Right cardiac atrium (tissue), 5 donors: ENCODE results near the gene EYA4. TPM values are rescaled to one million over a fixed set of nuclear protein-coding genes. Genes with fewer than 3 reads are reported as not detected.
"Not testable (repeated sequence)": the region's sequence is repeated elsewhere in the genome, so short reads cannot be mapped to it uniquely, and the experiment has no call there.

Experiments
- ATAC-seq, 2 donors: fragments of 200-7000 bp; cut with Tn5 transposase; one replicate each; pipeline versions ENCODE4 v1.8.0 to v1.9.1; 2020; ENCODE audit warnings: moderate library complexity in 2 of 2, mild to moderate bottlenecking in 1 of 2
- DNase-seq, 3 donors: peaks; one replicate each; pipeline ENCODE4 v3.0.0-alpha.2; 2020
- H3K27ac ChIP-seq: one replicate; pipeline ENCODE4 v1.5.1; 2013; ENCODE audit warnings: mild to moderate bottlenecking, low read length, control low read depth, moderate library complexity
- H3K27me3 ChIP-seq: one replicate; pipeline ENCODE4 v1.6.1; 2013; ENCODE audit not compliant: control insufficient read depth, insufficient read depth
- H3K4me1 ChIP-seq: one replicate; pipeline ENCODE4 v1.6.1; 2013; ENCODE audit warnings: low read length; ENCODE audit not compliant: control insufficient read depth, insufficient read depth
- H3K4me3 ChIP-seq: one replicate; pipeline ENCODE4 v1.5.1; 2013; ENCODE audit warnings: low read length, control low read depth
- H3K9me3 ChIP-seq: one replicate; pipeline ENCODE4 v1.6.1; 2013; ENCODE audit warnings: low read length; ENCODE audit not compliant: control insufficient read depth
- WGBS: extraction: QIAGEN DNeasy Blood & Tissue Kit; methylation state at CpG from one replicate; pipeline ENCODE4 v1.1.7; 2013; 5-methylcytosine and 5-hydroxymethylcytosine counted together
- intact Hi-C, 4 donors: fragments of 100-400 bp; cut with DNase I; formaldehyde crosslinking; loops; one replicate each; pipeline versions ENCODE4 v1.11.0 to v1.14.0; 2022 to 2023
- polyA plus RNA-seq: library from polyadenylated mRNA; stranded (reverse); fragments of 200-250 nt; gene quantifications from one replicate; pipeline ENCODE4 v1.2.3, GENCODE V29; 2013
- total RNA-seq, 4 donors: library from RNA; stranded (reverse); fragmentation: NEBNext Ultra II Directional; extraction: Animal tissue kit (Norgen Biotek cat#: 25700); gene quantifications; one replicate each; pipeline ENCODE4 v1.2.1, GENCODE V29; 2021
- donor health status: healthy with polysubstance abuse.
- donor health status: DM: no; HTN: yes; CAD: no.
- donor health status: DM: no; HTN: no; CAD: no.
- donor health status: DM: no; HTN: yes; CAD: no; lungs with severe emphysema.
- donor health status: DM: yes; HTN: yes; CAD: no.

The EYA4 gene
- total and polyA plus RNA-seq, 5 donors, result 4.3 to 38.2 (median 17.7) TPM

DNA sequence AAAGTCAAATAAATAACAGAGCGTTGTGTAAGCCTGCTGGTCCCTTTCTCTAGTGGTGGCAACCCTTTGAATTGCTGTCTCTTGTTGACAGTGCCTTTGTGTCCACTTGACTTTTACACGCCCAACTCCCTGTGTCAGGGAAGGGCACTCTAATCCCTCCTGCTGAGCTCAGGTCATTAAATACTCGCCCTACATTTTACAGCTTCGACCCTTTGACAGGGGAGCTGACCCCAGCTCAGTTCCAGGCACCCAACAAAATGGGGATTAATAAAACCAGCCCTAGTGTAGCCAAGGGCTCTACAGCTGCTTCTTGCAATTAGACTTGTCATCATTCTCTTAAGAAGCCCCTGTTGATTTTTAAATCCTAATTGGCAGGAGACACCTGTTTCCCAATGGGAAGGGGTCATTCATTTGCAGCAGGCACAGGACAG lies 308.2 kb downstream of the EYA4 start:
- Histone ChIP-seq H3K4me1 (peaks cover 2% of the 10 kb centered on the region), H3K27ac (no peak overlapping the region), H3K9me3 (no peaks in the 10 kb centered on the region), H3K4me3 (no peak overlapping the region), H3K27me3 (no peaks in the 10 kb centered on the region)
- 69% methylated on average over 4 of the region's 4 CpGs for WGBS
- ATAC-seq (no peak), DNase-seq (no peak)
- intact Hi-C loops, result no loop called here

DNA sequence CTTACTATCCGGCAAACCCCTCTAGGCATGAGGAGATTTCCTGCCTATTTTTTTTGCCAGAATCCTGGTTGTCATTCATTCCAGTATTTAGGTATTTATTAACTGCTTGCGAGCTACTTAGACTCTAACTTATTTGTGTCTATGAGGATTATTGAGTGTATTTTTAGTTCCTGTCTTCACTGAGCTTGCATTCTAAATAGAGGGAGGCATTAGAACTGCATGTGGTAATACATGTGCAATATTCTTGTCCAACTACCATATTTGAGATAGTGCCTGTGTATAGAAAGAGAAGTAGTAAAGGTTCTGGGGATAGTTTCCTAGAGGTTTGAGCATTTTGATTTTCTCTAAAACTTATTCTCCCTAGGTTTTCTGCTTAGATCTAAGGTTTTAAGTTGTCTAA lies 308.9 kb downstream of the EYA4 start:
- Histone ChIP-seq H3K4me1 (peaks cover 2% of the 10 kb centered on the region), H3K27me3 (no peaks in the 10 kb centered on the region), H3K4me3 (no peak overlapping the region), H3K27ac (no peak overlapping the region), H3K9me3 (no peaks in the 10 kb centered on the region)
- 69% methylated on average over 2 of the region's 2 CpGs for WGBS
- intact Hi-C loops, result loop anchor here in 3 of 4 donors (5.0 to 10.0 kb wide), 5 partner anchors 585 to 725 kb away; no protein-coding TSS in a partner anchor
- DNase-seq (no peak), ATAC-seq (no peak)

DNA sequence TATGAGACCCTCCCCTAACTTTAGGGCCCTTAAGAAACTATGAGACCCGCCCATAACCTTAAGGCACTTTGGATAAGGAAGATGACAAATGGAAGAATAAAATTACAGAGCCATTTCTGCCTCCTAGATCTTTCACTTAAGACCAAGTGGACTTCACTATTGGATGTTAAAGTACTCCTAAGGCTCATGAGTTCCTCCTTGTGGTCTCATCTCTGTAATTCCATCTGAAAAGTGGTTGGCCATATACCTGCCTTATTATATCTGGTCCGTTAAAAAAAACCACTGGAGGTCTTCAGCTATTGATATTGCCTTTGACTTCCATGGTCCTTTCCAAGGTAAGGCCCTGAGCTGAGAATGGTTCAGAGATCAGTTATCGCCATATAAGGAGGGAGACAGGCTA lies 310.3 kb downstream of the EYA4 start:
- Histone ChIP-seq H3K9me3 (no peaks in the 10 kb centered on the region), H3K4me1 (peaks cover 2% of the 10 kb centered on the region), H3K4me3 (no peak overlapping the region), H3K27me3 (no peaks in the 10 kb centered on the region), H3K27ac (no peak overlapping the region)
- DNase-seq, result no peak
- WGBS, result 89% methylated on average over 3 of the region's 3 CpGs
- intact Hi-C loops, result loop anchor here in 3 of 4 donors (5.0 to 10.0 kb wide), 5 partner anchors 587 to 727 kb away; no protein-coding TSS in a partner anchor
- ATAC-seq, result peak in 1 of 2 donors; percentile 9

DNA sequence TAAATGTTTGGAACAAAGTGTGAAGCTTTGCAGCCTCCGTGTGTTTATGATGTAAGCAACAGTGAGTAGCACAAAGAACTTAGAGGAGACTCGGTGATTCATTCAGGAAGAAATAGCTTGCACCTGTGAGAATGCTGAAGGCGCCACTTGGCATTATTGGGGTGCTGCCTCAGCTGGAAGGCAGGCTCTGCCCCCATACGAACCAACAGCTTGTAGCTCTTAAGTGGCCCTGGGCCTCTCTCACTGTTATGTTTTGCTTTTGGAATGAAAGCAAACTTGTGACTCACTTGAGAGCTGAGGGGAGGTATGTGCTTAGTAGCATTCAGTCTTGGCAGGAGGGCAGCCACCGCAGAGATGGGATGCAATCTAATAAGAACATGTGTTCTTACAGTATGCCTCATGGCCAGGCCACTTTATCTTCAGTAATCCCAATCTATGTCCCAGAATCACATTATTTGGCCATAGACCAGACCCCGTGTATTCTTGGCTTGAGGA lies 310.7 kb downstream of the EYA4 start:
- WGBS, result 41% methylated on average over 6 of the region's 6 CpGs
- intact Hi-C loops, result loop anchor here in 3 of 4 donors (5.0 to 10.0 kb wide), 5 partner anchors 587 to 727 kb away; no protein-coding TSS in a partner anchor
- H3K4me3 ChIP-seq, result no peak overlapping the region
- peak overlapping the region; percentile 30 for H3K27ac ChIP-seq
- H3K4me1 ChIP-seq, result peaks cover 2% of the 10 kb centered on the region
- no peaks in the 10 kb centered on the region for H3K27me3 ChIP-seq
- H3K9me3 ChIP-seq, result no peaks in the 10 kb centered on the region
- peak; percentile 89 to 90 for ATAC-seq
- DNase-seq, result peak; percentile 49 to 82 (median 61)

DNA sequence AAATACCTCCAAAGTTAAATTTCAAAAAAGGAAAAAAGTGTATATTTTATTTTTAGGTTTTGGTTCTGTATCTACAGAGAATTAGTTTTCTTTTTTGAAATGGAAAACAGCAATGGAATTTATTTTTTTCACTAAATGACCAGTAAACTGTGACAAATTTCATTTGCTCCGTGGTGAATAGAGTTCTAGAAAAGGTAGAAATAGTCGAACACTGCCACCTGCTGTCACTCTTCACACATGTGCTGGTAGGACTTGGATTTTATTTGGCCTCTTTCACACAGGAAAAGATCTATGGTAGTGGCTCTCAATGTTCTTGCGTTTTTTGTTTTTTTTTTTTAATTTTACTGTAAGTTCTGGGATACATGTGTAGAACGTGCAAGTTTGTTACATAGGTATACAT lies 312.5 kb downstream of the EYA4 start:
- ATAC-seq, result peak; percentile 62 to 67
- 14% methylated on average over 4 of the region's 4 CpGs for WGBS
- H3K27ac ChIP-seq, result no peak overlapping the region
- H3K4me1 ChIP-seq, result no peaks in the 10 kb centered on the region
- no peak overlapping the region for H3K4me3 ChIP-seq
- H3K27me3 ChIP-seq, result no peaks in the 10 kb centered on the region
- no peaks in the 10 kb centered on the region for H3K9me3 ChIP-seq
- intact Hi-C loops, result loop anchor here in 3 of 4 donors (5.0 to 10.0 kb wide), 5 partner anchors 589 to 729 kb away; no protein-coding TSS in a partner anchor
- peak; percentile 22 to 52 (median 51) for DNase-seq

DNA sequence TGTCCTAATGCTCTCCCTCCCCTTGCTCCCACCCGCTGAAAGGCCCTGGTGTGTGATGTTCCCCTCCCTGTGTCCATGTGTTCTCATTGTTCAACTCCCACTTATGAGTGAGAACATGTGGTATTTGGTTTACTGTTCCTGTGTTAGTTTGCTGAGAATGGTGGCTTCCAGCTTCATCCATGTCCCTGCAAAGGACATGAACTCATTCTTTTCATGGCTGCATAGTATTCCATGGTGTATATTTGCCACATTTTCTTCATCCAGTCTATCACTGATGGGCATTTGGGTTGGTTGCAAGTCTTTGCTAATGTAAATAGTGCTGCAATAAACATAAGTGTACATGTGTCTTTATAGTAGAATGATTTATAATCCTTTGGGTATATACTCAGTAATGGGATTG lies 313.0 kb downstream of the EYA4 start:
- H3K27ac ChIP-seq, ATAC-seq, H3K4me1 ChIP-seq, H3K27me3 ChIP-seq, H3K9me3 ChIP-seq, H3K4me3 ChIP-seq, DNase-seq: not testable (repeated sequence)
- intact Hi-C loops, result loop anchor here in 3 of 4 donors (5.0 to 10.0 kb wide), 5 partner anchors 589 to 729 kb away; no protein-coding TSS in a partner anchor
- 82% methylated on average over 1 of the region's 1 CpG for WGBS

DNA sequence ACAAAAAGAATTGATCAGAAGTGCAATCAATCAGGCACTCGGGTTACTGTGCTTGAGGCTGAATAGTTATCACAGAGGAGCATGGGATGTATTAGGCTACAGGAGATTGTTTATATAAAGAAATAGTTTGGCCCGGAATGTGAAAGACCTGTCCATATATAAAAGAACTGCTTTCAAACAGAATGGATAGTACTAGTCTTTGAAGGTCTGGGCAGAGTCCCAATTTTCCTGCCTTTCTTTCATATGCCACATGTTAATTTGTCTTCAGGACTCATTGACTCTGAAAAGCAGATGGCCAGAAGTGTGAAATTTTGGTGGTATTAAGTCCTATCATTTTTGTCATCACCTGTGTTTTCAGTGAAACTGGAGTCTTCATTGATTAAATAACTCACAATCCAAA lies 314.5 kb downstream of the EYA4 start:
- 74% methylated on average over 2 of the region's 2 CpGs for WGBS
- Histone ChIP-seq H3K27me3 (no peaks in the 10 kb centered on the region), H3K9me3 (no peaks in the 10 kb centered on the region), H3K4me3 (no peak overlapping the region), H3K4me1 (no peaks in the 10 kb centered on the region), H3K27ac (no peak overlapping the region)
- DNase-seq, result no peak
- intact Hi-C loops, result loop anchor here in 2 of 4 donors (10.0 kb wide), 3 partner anchors 591 to 731 kb away; no protein-coding TSS in a partner anchor
- no peak for ATAC-seq

DNA sequence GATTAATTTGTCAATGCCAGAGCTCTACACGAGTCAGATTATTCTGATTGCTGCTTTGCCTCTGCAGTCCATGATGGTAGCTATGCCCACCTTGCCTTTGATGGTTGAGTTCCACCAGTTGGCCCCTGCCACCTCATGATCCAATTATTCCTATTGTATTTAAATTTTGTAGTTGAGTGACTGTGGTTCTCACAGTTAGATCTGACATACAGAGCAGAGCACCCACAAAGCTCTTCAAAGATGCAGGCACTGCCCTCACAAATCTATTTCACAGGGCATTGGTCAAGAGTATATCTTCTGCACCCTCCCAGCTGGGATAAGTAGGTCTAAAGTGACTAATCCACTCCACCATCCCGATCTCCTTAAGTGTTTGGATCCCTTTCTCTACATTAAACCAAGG lies 318.8 kb downstream of the EYA4 start:
- Histone ChIP-seq H3K4me3 (no peak overlapping the region), H3K27me3 (no peaks in the 10 kb centered on the region), H3K27ac (no peak overlapping the region), H3K9me3 (no peaks in the 10 kb centered on the region), H3K4me1 (no peaks in the 10 kb centered on the region)
- ATAC-seq (no peak), DNase-seq (no peak)
- intact Hi-C loops, result loop anchor here in 3 of 4 donors (10.0 kb wide), 4 partner anchors 535 to 735 kb away; no protein-coding TSS in a partner anchor
- WGBS, result 82% methylated on average over 2 of the region's 2 CpGs

DNA sequence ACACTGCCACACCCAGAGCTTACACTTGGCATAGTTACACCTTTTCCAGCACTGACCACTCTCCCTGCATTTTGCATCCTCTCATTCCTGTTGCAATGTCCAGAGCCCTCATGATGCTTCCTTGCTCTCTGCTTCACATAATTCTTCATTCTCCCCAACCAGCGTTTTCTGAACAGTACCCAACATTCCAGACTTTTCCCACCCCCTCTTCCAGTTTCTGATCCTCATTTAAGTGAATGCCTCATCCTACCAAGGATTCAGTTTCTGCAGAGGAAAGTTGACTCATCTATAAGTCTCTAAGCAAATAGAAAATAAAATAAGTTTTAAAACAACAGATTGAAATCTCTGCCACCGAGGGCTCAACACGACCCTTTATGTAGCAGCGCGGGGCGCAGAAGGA lies 326.5 kb downstream of the EYA4 start:
- Histone ChIP-seq H3K4me3 (no peak overlapping the region), H3K27me3 (no peaks in the 10 kb centered on the region), H3K27ac (no peak overlapping the region), H3K4me1 (no peaks in the 10 kb centered on the region), H3K9me3 (no peaks in the 10 kb centered on the region)
- ATAC-seq (no peak), DNase-seq (no peak)
- intact Hi-C loops, result loop anchor here in 3 of 4 donors (5.0 to 10.0 kb wide), 3 partner anchors 350 to 530 kb away; no protein-coding TSS in a partner anchor
- 72% methylated on average over 6 of the region's 6 CpGs for WGBS

DNA sequence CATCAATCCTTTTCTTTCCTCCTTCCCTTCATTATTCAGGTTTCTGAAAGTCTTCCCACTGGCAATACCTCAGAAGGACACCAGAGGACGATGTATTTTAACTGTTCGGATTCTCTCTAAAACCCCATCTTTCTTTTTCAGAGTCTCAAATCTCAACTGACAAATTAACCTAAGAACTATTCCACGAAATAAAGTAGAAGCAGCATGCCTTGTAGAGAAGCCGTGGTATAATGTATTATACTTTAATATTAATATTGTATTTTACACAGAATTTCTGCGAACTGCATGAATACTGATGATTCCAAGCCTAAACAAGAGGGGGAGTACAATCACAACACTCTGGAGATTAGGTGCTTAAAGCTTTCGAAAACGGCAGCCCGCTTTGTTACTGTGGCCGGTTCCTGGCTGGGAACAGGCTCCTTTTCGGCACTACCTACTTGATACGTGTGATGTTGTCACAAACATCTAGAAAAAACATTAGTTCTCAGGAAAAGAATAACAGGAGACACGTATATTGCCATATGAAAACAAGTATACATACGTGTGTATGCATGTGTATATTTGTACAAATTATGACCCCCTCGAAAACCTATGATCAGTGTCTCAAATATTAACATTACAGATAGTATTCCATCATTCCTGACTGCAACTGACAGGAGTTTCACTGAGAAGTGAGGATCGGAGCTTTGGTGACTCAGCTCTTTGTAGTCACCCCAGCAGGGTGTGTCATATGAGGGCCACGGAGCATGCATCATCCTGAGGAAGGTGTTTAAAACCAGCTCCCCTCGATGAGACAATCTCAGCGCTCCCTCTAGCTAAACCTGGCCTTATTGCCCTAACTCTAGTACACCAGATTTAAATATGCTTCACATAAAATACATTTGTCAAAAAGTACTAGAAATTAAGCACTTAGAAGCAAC lies 328.1 kb downstream of the EYA4 start:
- peak; percentile 18 to 59 (median 55) for DNase-seq
- ATAC-seq, result peak; percentile 82 to 86
- intact Hi-C loops, result loop anchor here in 3 of 4 donors (5.0 to 10.0 kb wide), 3 partner anchors 348 to 528 kb away; no protein-coding TSS in a partner anchor

DNA sequence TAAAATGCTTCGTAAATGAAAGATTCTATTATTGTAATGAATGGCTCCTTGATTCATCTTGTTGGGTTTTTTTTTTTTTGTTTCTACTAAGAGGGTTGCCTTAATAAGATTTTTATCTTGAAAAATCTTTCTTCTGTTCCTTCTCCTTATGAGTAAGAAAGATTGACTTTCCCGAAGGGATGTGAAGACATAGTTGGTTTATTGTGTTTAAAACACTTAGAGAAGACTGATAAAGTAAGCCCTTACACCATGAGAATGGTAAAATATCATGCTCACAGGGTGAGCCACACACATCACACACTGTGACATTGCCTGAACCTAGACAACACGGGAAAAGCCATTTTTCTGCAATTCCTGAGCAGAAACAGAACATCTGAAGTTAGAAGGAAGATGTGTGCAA lies 330.5 kb downstream of the EYA4 start:
- ATAC-seq (no peak), DNase-seq (no peak)
- no peaks in the 10 kb centered on the region for H3K27me3 ChIP-seq
- H3K4me3 ChIP-seq, result no peak overlapping the region
- H3K9me3 ChIP-seq, result no peaks in the 10 kb centered on the region
- WGBS, result 68% methylated on average over 3 of the region's 3 CpGs
- intact Hi-C loops, result loop anchor here in 1 of 4 donors (10.0 kb wide), 1 partner anchor 343 kb away; no protein-coding TSS in a partner anchor
- H3K27ac ChIP-seq, result no peak overlapping the region
- no peaks in the 10 kb centered on the region for H3K4me1 ChIP-seq

More for the DNA sequence above, 328.1 kb downstream of the EYA4 start:
- Histone ChIP-seq H3K27ac (no peak overlapping the region), H3K27me3 (no peaks in the 10 kb centered on the region), H3K4me3 (peak overlapping the region; percentile 66), H3K4me1 (no peaks in the 10 kb centered on the region), H3K9me3 (no peaks in the 10 kb centered on the region)
- 4% methylated on average over 18 of the region's 18 CpGs for WGBS
